22Rv1 (cell line): ENCODE data around the gene DHX38.

Experiments
- ZFX ChIP-seq: fragments of 450-650 bp; IDR thresholded peaks from 2 replicates; pipeline ENCODE4 v1.6.1; 2017; ENCODE audit warnings: antibody characterized with exemption, borderline replicate concordance
- TF ChIP-seq, protein P1 (sequence below): fragments of 450-650 bp; IDR thresholded peaks from 2 replicates; pipeline ENCODE4 v1.5.1; 2017; ENCODE audit warnings: mild to moderate bottlenecking

DNA sequence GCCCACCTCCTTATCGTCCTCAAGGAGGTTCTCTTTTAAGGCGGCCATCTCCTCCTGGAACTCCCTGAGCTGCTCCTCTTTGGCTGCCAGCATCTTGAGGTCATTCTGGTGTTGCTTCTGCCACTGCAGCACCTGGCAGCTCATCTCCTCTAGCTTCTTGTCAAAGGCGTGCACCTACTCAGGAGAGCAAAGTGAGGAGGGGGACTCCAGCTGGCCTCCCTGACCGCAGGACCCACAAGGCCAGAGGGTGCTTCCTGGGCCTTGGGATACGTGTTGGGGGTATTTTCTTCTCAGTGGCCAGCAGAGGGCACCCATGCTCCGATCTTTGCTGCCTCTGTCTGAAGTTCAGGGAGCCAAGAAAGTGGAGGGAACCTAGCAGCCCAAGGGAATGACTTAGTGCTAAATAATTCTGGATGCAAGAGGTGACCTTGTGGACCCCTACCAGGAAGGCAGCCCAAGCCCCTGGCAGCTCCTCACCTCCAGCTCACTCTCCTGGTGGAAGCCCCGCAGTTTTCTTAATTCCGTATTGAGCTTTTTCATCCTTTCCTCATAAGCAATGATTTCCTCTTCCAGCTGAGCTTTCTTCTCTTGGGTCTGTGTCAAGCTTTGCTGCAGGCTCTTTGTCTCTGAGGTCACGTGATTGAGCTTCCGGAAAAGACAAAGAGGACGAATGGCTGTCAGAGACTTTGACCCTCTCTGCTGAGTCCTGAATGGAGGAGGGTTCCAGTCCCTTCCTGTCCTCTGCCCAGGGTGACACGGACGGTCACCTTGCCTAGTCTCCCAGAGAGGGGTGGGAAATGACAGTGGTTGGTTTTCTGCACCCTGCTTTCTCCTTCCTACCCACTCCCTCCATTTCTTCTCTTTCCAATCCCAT is 31.4 kb downstream of the DHX38 start:
- TF ChIP-seq, protein P1, sequence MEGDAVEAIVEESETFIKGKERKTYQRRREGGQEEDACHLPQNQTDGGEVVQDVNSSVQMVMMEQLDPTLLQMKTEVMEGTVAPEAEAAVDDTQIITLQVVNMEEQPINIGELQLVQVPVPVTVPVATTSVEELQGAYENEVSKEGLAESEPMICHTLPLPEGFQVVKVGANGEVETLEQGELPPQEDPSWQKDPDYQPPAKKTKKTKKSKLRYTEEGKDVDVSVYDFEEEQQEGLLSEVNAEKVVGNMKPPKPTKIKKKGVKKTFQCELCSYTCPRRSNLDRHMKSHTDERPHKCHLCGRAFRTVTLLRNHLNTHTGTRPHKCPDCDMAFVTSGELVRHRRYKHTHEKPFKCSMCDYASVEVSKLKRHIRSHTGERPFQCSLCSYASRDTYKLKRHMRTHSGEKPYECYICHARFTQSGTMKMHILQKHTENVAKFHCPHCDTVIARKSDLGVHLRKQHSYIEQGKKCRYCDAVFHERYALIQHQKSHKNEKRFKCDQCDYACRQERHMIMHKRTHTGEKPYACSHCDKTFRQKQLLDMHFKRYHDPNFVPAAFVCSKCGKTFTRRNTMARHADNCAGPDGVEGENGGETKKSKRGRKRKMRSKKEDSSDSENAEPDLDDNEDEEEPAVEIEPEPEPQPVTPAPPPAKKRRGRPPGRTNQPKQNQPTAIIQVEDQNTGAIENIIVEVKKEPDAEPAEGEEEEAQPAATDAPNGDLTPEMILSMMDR = peak; percentile 88
- TF ChIP-seq ZFX = no peak
